DMS79 (cell line): ENCODE data around the gene HSP90AB1.

Source experiments
- DNase-seq: peaks from one replicate; lab custom pipeline; 2025; lab: John Stamatoyannopoulos, UW

Gene HSP90AB1

GRCh38 chr6:44255871-44256774 is 9.2 kb downstream of the HSP90AB1 start:
- DNase-seq = peak; percentile 38

DNA sequence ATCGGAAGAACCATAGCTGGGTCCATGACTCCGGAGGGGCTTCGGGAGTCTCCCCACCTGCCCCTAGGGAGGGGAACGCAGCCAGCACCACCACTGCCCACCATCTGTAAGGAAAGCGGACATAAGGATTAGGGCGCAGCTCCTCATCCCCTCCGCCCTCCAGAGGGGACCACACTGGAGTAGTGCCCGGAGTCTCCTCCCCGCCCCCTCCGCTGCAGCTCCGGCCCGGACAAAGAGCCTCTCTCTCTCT is 9.8 kb downstream of the HSP90AB1 start:
- no peak for DNase-seq

DNA sequence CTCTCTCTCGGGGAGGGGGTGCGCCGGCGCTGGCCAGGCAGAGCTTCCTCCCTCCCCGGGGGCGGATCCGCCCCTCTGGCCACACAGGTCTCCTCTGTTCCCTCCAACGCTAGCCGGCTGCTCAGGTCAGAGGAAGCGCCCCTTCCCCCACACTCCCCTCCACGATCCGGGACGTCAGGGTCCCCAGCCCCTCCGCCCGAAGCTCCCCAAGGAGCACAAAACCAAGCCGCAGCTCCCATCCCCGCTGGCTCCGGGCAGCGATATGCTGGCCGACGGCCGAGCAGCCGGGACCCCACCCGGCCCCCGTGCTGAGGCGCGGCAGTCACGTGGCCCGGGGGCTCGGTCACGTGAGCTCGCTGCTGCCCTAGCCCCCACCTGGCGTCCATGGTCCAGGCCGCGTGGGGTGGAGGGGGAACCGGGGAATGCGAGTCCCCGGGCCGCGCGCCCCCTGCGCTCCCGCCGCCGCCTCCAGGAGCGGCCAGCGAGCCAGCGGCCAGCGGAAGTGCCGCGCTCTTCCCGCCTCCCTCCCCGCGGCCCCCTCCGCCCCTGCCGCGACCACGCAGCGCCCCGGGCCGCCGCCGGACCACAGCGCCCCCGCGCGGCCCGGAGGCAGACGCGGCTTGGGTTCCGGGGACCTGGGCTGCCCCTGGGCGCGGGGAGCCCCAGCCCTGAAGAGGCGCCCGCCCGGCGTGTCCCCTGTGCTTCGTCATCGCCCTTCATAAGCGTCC is 10.3 kb downstream of the HSP90AB1 start, which contains the start of gene SLC35B2:
SLC35B2 (minus strand) TSS at position 504 of the 728 bp plus-strand sequence; CDS start at position 386, 118 bp downstream.
- DNase-seq = peak; percentile 48

DNA sequence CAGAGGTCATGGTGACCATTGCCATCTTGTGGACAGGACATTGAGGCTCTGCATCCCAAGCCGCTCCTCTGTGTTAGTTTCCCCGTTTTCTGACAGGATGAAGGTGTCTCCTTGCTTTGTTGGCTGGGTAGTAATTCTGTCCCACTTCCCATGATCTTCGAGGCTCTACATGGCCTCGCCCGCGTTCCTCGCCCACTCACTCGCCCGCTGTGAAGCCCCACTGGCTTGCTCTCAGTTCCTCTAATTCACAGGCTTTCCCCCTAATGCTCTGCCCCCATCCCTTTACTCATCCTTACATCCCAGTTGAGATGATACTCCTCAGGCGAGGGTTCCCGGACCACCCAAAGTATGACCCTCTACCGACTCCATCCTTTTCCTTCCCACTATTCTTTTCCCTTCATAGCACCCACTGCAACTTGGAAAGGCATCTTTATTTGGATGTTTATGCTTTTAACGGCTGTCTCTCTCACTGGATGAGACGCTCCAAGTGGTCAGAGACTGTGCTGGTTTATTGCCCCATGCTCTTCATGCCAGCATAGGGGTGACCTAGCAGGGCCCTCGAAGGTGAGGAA is 10.9 kb downstream of the HSP90AB1 start:
- DNase-seq = no peak

GRCh38 chr6:44258325-44258863 is 11.5 kb downstream of the HSP90AB1 start:
- no peak for DNase-seq

- DNase-seq = no peak
Measured at GRCh38 chr6:44258921-44259320, 12.0 kb downstream of the HSP90AB1 start.

DNA sequence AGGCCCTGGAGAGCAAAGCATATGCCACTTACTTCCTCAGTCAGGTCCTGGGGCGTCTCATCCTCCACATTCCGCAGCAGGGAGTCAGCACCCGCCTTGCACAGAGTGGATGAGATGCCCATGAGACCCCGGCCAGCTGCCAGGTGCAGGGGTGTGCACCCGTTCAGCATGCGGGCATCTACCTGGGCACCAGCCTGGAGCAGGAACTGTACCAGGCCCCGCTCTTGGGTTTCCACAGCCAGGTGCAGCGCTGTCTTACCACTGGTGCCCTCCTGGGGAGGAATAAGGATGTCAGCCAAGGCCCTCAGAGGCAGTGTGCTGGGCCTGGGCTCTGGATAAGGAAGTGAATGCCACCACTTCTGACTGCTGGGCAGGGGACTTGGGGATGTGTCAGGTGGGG is 13.1 kb downstream of the HSP90AB1 start:
- no peak for DNase-seq

DNA sequence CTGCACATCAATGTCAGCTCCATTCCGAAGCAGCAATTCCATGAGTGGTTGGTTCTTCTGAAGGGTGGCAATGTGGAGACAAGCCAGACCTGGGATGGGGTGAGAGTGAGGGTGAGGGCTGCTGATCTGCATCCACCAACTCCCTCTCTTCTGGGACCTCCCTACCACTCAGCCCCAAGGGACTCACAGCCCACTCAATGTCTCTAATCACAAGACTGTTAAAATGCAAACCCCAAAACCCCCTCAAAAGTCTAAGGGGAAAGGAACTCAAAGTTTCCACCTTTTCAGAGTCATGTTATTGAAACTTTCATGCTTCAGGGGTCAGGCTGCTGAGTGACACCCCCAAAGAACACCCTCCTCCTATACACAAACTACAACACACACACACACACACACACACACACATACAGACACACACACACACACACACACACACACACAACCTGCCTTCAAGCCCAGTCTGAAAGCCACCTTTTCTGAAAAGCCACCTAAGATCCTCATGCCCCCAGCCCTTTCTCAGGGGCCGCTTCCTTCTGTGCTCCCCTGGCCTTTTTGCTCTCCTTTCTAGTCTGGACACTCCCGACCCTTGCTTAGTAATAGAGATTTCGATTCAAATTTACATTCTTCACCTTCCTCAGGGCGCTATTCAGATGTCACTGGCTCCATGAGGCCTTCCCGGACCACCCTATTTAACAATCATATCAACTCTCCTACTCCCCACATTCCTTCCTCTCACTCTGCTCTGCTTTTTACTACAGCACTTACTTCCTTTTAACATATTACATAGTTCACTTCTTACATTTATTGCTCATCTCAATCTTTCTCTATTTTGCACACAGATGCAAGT is 13.8 kb downstream of the HSP90AB1 start:
- DNase-seq = no peak

GRCh38 chr6:44261581-44261980 is 14.7 kb downstream of the HSP90AB1 start:
- DNase-seq = no peak

- no peak for DNase-seq
Measured at GRCh38 chr6:44262467-44263353, 15.8 kb downstream of the HSP90AB1 start.

DNA sequence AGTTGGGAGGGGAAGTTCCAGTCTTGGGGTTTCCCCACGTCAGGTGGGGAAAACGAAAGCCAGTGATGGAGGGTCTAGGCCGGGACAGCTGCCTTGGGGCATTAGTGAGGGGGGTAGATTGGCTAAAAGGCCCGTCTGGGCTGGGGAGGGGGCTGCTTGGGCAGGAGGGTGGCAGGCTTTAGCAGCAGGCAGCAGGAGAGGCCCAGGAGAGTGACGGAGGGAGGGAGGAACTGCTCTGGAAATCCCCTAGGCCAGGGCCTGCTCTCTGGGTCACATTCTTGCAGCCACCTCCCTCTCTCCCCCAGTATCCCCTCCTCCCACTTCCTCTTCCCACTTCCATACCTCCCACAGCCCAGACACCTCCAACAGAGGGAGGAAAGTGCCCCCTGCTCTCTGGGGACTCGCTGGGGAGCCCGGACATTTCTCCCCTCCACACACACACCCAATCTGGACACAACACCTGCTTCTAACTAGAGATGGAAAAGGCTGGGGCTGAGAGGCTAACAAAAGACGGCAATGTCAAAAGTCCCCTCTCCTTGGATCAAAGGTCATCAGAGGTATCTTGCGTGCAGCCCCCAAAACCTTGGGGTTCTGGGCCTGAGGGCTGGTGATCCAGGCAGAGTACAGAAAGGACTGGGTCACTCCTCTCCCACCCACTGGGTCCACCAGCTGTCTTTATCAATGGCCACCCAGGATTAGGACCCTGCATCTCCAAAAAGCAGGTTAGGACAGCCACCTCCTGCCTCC is 16.6 kb downstream of the HSP90AB1 start:
- DNase-seq = no peak

GRCh38 chr6:44264154-44265006 is 17.5 kb downstream of the HSP90AB1 start:
- DNase-seq = no peak

DNA sequence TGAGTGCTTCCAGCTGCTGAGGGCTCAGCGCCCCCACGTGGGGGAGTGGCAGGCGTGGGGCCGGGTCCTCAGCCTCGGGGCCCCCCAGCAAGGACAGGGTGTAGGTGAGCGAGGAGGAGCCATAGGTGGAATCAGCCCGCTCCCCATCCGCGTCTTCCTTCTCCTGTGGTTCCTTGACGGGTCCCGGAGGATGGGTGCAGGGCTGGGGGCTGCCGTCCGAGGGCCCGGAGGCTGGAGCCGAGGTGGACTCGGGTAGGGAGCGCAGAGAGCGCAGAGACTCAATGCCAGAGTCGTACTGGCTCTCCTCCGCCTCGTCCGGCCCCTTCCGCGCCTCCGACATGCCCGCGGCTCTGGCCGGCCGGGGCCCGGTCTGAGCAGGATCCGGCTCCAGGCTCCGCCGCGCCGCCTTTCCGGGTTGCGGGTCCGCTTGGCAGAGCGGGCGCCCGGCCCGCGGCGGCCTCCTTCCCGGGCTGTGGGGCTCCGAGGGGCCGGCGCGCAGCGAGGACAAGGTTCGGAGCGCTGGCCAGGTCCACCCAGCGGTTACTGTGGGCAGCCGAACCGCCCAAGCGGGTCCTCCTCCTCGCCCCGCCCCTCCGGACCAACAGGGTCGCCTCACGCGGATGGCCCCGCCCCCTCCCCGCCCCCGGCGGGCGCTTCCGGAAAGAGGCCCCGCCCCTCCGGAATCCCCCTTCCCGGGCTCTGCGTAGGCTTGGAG is 18.3 kb downstream of the HSP90AB1 start, which contains the start of gene NFKBIE:
NFKBIE (minus strand) TSS at position 545 of the 715 bp plus-strand sequence; CDS start at position 340, 205 bp downstream.
- peak; percentile 66 for DNase-seq

DNA sequence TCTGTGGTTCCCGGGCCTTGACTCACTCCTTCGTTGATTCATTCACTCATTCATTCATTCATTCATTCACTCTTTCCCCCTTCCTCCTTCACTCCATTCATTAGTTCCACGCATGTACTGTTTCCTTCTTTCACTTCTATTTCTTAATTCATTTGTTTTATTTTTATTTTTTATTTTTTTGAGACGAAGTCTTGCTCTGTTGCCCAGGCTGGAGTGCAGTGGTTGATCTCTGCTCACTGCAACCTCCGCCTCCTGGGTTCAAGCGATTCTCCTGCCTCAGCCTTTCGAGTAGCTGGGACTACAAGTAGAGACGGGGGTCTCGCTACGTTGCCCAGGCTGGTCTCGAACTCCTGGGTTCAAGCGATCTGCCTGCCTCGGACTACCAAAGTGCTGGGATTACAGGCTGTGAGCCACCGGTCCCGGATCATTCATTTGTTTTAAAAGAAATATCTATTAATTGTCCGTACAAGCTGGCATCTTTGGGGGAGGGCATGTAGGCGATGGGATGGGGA is 18.9 kb downstream of the HSP90AB1 start:
- no peak for DNase-seq

DNA sequence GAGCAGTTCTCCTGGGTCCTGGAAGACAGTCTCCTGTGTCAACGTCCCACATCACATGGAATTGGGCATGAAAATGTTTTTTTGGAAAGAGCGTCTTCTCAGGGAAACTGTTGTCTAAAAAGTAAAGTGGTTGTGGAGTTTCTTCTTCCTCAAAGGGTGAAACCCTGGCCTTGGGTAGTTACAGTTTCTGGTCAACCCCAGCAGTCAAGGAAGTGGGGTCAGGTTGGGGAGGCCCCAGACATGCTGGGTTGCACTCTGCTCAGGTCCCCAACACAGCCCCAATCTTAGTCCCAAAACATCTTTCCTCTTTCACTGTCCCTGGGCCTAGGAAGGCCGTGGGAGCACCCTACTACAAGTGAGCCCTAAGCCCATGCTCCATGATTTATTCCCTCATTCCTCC is 19.4 kb downstream of the HSP90AB1 start:
- DNase-seq = no peak

DNA sequence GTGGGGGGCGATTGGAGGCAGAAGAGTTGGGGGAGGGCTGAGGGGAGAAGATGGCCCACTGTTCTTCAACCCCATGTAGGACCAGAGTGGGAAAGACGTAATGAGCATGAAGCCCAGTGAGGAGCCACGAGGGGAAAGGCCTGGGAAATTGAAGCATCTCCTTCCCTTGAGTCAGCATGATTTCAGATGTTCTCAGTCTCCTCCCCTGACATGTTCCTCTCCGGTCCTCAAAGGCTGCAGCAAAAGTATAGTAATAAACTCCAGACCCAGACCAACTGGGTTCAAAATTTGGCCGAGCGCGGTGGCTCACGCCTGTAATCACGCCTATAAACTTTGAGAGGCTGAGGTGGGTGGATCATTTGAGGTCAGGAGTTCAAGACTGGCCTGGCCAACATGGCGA is 20.4 kb downstream of the HSP90AB1 start:
- DNase-seq = no peak

GRCh38 chr6:44268095-44268628 is 21.3 kb downstream of the HSP90AB1 start:
- DNase-seq = peak; percentile 20
